Lung (tissue), 12 donors: Measurements from ENCODE around the gene KLHL29. TPM values are rescaled to one million over a fixed set of nuclear protein-coding genes. Genes with fewer than 3 reads are reported as not detected.

ENCODE experiments used
- ATAC-seq: fragments of 200-7000 bp; cut with Tn5 transposase; one replicate; pipeline ENCODE4 v1.9.1; 2020; ENCODE audit warnings: moderate number of reproducible peaks; ENCODE audit not compliant: insufficient read depth, low FRiP score
- DNase-seq, 3 donors: peaks; one replicate each; pipeline ENCODE4 v3.0.0-alpha.2; 2013 to 2017
- H3K27ac ChIP-seq, 2 donors: one replicate each; pipeline ENCODE4 v1.5.1; 2013; ENCODE audit warnings: mild to moderate bottlenecking in 2 of 2, moderate library complexity in 2 of 2, control low read depth in 1 of 2, inconsistent platforms in 1 of 2, low read depth in 1 of 2, low read length in 1 of 2
- H3K27me3 ChIP-seq, 3 donors: one replicate each; pipeline ENCODE4 v1.5.1; 2013; ENCODE audit warnings: low read length in 2 of 3; ENCODE audit not compliant: control insufficient read depth in 3 of 3, insufficient read depth in 3 of 3
- H3K36me3 ChIP-seq, 4 donors: one replicate each; pipeline ENCODE4 v1.5.1; 2013; ENCODE audit warnings: low read length in 4 of 4, mild to moderate bottlenecking in 1 of 4, moderate library complexity in 1 of 4; ENCODE audit not compliant: control insufficient read depth in 4 of 4, insufficient read depth in 4 of 4
- H3K4me1 ChIP-seq, 5 donors: one replicate each; pipeline ENCODE4 v1.5.1; 2013; ENCODE audit warnings: low read length in 5 of 5, mild to moderate bottlenecking in 2 of 5, moderate library complexity in 1 of 5; ENCODE audit not compliant: control insufficient read depth in 5 of 5, insufficient read depth in 5 of 5
- H3K4me3 ChIP-seq: one replicate; pipeline ENCODE4 v1.5.1; 2013; ENCODE audit warnings: mild to moderate bottlenecking, control low read depth, moderate library complexity
- H3K9ac ChIP-seq, 2 donors: one replicate each; pipeline ENCODE4 v1.5.1; 2013; ENCODE audit warnings: low read length in 2 of 2, control low read depth in 1 of 2; ENCODE audit not compliant: insufficient read depth in 1 of 2
- H3K9me3 ChIP-seq, 4 donors: one replicate each; pipeline ENCODE4 v1.5.1; 2013; ENCODE audit warnings: low read length in 3 of 4, mild to moderate bottlenecking in 1 of 4, moderate library complexity in 1 of 4; ENCODE audit not compliant: control insufficient read depth in 4 of 4, insufficient read depth in 3 of 4
- CTCF ChIP-seq: IDR thresholded peaks from 2 replicates; pipeline ENCODE4 v1.5.1; 2012; ENCODE audit warnings: mild to moderate bottlenecking; ENCODE audit errors: control extremely low read depth, extremely low read depth
- WGBS, 2 donors: extraction: QIAGEN DNeasy Blood & Tissue Kit; methylation state at CpG; one replicate each; pipeline ENCODE4 v1.1.7; 2013; 5-methylcytosine and 5-hydroxymethylcytosine counted together
- polyA plus RNA-seq, 2 donors: library from polyadenylated mRNA; stranded (reverse); fragments of 200-250 nt; gene quantifications; one replicate each; pipeline ENCODE4 v1.2.1, GENCODE V29; 2013
- total RNA-seq, 2 donors: library from RNA; depleted of rRNA in 1 of 2; stranded (reverse); fragments of >200 nt in 1 of 2; gene quantifications; one replicate each; pipeline ENCODE4 v1.2.1, GENCODE V29; 2014 to 2021
- donor health status: control.
- donor health status: control.
- donor health status: Bipolar disorder and iron deficiency.
- donor health status: healthy.
- donor health status: DM: yes; HTN: yes; CAD: no.

The KLHL29 gene
- total and polyA plus RNA-seq, 4 donors = 2.7 to 16.2 (median 3.5) TPM

- H3K4me3 ChIP-seq = no peak overlapping the region
- DNase-seq = peak in 1 of 3 donors; percentile 44
- WGBS, 2 donors = 66 to 81% methylated on average over 8 of the region's 8 CpGs
Measured at GRCh38 chr2:23499439-23499838, 114.5 kb downstream of the KLHL29 start.

GRCh38 chr2:23500836-23501235 is 115.9 kb downstream of the KLHL29 start:
- Histone ChIP-seq H3K27me3 (no peaks in the 10 kb centered on the region), H3K4me1 (peaks cover 0 to 30% (median 9%) of the 10 kb centered on the region in 5 donors), H3K9ac (no peak overlapping the region), H3K27ac (no peak overlapping the region), H3K4me3 (no peak overlapping the region), H3K9me3 (no peaks in the 10 kb centered on the region), H3K36me3 (no peaks in the 10 kb centered on the region)
- 94 to 95% methylated on average over 12 of the region's 12 CpGs for WGBS, 2 donors
- ATAC-seq = no peak
- TF ChIP-seq CTCF = no peak
- DNase-seq = no peak

More at GRCh38 chr2:23499439-23499838, 114.5 kb downstream of the KLHL29 start:
- no peak for TF ChIP-seq CTCF
- H3K27ac ChIP-seq = no peak overlapping the region
- ATAC-seq = no peak
- H3K27me3 ChIP-seq = no peaks in the 10 kb centered on the region
- H3K9ac ChIP-seq = no peak overlapping the region
- H3K36me3 ChIP-seq = no peaks in the 10 kb centered on the region
- peaks cover 0 to 24% (median 5%) of the 10 kb centered on the region in 5 donors for H3K4me1 ChIP-seq
- no peaks in the 10 kb centered on the region for H3K9me3 ChIP-seq

GRCh38 chr2:23502096-23502495 is 117.1 kb downstream of the KLHL29 start:
- H3K27ac ChIP-seq = no peak overlapping the region
- no peak overlapping the region for H3K9ac ChIP-seq
- no peaks in the 10 kb centered on the region for H3K36me3 ChIP-seq
- DNase-seq (peak; percentile 29 to 46 (median 44)), ATAC-seq (no peak)
- H3K4me3 ChIP-seq = no peak overlapping the region
- H3K9me3 ChIP-seq = no peaks in the 10 kb centered on the region
- TF ChIP-seq CTCF = no peak
- no peaks in the 10 kb centered on the region for H3K27me3 ChIP-seq
- WGBS, 2 donors = 79 to 90% methylated on average over 15 of the region's 15 CpGs
- H3K4me1 ChIP-seq = peaks cover 0 to 43% (median 19%) of the 10 kb centered on the region in 5 donors

GRCh38 chr2:23503097-23503496 is 118.1 kb downstream of the KLHL29 start:
- H3K27me3 ChIP-seq = no peaks in the 10 kb centered on the region
- peaks cover 0 to 53% (median 19%) of the 10 kb centered on the region in 5 donors for H3K4me1 ChIP-seq
- WGBS, 2 donors = 87 to 91% methylated on average over 6 of the region's 6 CpGs
- DNase-seq (no peak), ATAC-seq (no peak)
- H3K9ac ChIP-seq = no peak overlapping the region
- no peak overlapping the region for H3K27ac ChIP-seq
- H3K4me3 ChIP-seq = no peak overlapping the region
- no peak for TF ChIP-seq CTCF
- H3K9me3 ChIP-seq = no peaks in the 10 kb centered on the region
- no peaks in the 10 kb centered on the region for H3K36me3 ChIP-seq
